Activated T-helper 1 cell treated with anti-CD3 and anti-CD28 coated beads, Interleukin-2, amount 50 U/mL, for 16 hours (primary cell): Measurements from ENCODE around the gene DEDD.
A peak's percentile ranks its signal among the peaks of the same experiment; 100 is the strongest.
"Not testable (repeated sequence)": the region's sequence is repeated elsewhere in the genome, so short reads cannot be mapped to it uniquely, and the experiment has no call there.

ENCODE experiments used
- DNase-seq, 2 donors: peaks; one replicate each; pipeline ENCODE4 v3.0.0-alpha.2; 2020; ENCODE audit warnings: low read depth in 1 of 2, low spot score in 1 of 2

DEDD gene

DNA sequence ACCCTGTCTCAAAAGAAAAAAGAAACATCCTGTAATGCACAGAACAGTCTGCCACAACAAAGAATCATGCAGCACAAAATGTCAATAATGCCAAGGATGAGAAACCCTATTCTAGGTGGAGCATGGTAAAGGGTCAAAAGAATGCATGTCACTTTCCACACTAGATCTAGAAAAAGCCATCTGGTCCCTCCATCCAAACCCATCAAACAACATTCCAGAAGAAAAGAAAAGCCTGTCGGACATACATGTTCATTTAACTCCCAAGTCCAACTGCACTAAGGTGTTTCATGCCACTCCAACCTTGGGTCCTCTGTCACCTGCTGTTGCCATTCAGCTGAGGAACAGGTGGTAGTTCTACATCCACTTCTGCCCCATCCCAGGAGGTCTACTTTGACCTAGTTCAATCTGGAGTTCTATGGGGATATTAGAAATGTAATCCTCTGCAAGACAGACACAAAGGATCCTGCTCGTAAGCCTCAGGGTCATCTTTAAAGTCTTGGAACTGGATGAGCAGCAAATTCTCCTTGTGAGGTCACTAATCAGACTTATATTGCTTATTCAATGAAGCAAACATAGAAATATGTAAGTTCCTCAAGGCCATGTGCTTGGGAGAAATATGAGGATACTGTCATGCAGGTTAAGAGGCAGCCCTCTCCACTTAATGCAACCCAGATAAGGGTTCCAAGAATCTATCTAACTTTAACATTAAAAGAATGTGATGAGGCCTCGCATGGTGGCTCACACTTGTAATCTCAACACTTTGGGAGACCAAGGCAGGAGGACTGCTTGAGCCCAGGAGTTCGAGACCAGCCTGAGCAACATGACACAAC lies 3.7 kb downstream of the DEDD start:
- no peak for DNase-seq

- DNase-seq: no peak
These were observed 4.8 kb downstream of the DEDD start for GRCh38 chr1:161127649-161128048.

GRCh38 chr1:161122967-161123366 lies 9.5 kb downstream of the DEDD start:
- no peak for DNase-seq

- no peak for DNase-seq
These were observed 10.6 kb downstream of the DEDD start for GRCh38 chr1:161121834-161122233.

- no peak for DNase-seq
These were observed 11.3 kb downstream of the DEDD start for GRCh38 chr1:161121042-161121650.

DNA sequence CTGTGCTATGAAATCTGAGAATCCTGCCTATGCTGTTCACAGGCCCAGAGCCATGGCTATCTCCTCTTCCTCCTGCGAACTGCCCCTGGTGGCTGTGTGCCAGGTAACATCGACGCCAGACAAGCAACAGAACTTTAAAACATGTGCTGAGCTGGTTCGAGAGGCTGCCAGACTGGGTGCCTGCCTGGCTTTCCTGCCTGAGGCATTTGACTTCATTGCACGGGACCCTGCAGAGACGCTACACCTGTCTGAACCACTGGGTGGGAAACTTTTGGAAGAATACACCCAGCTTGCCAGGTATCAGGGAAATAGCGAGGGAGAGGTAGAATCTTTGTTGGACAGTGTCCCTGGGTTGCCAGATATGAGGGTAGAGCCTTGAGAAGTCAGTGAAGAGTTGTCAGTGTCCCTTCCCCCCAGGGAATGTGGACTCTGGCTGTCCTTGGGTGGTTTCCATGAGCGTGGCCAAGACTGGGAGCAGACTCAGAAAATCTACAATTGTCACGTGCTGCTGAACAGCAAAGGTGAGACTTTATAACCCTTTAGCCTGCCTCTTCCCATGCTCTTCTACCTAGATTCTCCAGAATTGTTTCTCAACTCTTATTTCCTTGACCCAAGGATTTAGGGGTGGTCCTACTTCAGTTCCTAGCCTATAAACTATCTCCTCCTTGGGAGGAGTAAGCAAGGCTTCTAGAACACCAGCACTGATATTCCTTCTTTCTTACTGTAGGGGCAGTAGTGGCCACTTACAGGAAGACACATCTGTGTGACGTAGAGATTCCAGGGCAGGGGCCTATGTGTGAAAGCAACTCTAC lies 13.2 kb downstream of the DEDD start:
- peak in 1 of 2 donors; percentile 46 for DNase-seq

DNA sequence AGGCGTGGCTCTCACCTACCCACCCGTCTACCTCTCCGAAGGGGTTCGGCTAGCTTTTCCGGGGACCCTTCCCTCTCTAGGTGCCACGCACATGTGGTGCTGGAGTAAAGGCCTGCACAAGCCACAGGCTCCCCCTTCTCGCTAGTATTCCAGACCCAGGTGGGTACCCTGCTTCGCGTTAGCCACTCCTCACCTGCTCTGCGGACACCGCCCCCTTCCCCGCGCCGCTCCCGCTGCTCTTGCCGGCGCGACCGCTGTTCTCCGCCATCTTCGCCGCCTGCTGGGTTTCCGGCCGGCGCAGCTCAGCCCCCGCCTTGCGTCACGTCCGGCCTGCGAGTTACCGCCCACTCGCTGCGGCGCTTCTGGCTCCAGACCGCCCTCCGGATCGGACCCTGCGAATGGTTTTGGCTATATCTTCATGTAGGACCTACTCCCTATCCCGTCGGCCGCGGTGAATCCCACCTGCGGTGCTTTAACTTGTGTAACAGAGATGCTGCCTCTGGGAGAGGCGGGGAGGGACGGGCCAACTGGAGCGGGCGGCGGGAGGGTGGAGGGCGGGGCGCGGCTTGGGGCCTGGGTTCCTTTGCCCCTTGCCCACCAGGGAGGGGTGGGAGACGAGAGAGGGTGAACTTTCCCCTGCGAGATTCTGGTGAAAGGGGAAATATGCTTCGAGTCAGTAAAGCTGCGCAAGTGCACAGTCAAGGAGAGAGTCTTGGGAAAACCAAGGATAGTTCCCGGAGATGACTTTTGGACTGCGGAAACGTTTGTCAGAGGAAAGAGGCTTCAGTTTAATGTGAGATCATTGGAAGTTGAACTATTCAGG lies 14.5 kb downstream of the DEDD start, which contains the start of the genes NIT1 and PFDN2:
NIT1 (plus strand) TSS at position 347 of the 823 bp plus-strand sequence; CDS start at position 419, 72 bp downstream.
PFDN2 (minus strand) TSS at position 279 of the 823 bp plus-strand sequence; CDS start at position 268, 11 bp downstream.
- peak; percentile 67 to 76 for DNase-seq

- DNase-seq: not testable (repeated sequence)
These were observed 16.5 kb downstream of the DEDD start for GRCh38 chr1:161115961-161116360.

- DNase-seq: no peak
These were observed 17.2 kb downstream of the DEDD start for GRCh38 chr1:161115132-161115711.

- DNase-seq: no peak
These were observed 17.9 kb downstream of the DEDD start for GRCh38 chr1:161114556-161114955.

DNA sequence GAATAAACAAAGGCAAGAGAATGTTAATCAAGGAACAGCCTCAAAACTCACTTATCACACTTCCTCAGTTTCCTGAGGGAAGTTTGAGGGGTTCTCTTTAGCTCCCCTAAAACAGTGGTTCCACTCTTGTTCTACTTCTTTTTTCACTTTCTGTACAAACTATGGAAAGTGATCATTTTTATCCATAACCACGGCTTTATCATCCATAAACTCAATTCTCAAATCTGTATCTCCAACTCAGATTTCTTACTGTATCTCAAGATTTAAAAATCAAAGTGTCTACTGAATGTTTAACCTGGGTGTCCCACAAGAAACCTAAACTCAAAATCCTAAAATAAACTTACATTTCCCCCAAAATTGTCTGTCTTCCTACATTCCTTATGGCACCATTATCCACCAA lies 18.6 kb downstream of the DEDD start:
- no peak for DNase-seq

- DNase-seq: no peak
These were observed 20.9 kb downstream of the DEDD start for GRCh38 chr1:161111527-161111926.

DNA sequence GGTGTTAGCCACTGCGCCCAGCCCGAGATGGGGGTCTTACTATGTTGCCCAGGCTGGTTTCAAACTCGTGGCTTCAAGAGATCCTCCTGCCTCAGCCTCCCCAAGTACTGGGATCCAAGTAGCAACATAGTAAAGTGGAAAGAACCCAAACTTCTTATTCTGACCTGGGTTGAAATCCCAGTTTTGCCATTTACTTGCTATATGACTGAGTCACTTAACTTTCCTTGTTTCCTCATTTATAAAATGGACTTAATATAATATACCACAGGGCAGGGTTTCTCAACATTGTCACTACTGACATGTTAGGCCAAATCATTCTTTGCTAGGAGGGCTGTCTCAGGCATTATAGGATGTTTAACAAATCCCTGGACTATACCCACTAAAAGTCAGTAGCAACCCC lies 21.4 kb downstream of the DEDD start:
- no peak for DNase-seq

- no peak for DNase-seq
These were observed 26.0 kb downstream of the DEDD start for GRCh38 chr1:161106431-161106830.

DNA sequence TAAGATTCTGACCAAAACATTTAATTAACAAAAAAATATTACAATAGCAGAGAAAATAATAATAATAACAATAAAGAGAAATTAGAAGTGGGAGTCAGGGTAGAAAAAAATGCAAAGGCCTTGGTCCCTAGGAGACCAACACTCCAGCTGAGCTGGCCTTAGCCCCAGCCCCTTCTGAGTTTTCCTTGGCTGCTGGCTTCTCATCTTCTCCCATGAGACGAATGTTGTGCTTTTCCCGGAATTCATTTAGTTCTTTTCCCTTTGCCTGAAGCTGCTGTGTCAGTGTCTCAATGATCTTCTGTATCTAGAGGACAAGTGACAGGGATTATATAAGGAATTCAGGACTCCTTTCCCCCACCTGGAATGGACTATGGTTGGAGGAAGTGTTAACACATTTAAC lies 31.9 kb downstream of the DEDD start:
- no peak for DNase-seq

- DNase-seq: no peak
These were observed 33.2 kb downstream of the DEDD start for GRCh38 chr1:161099090-161099802.

- DNase-seq: peak; percentile 41 to 56
These were observed 34.0 kb downstream of the DEDD start, which contains the start of gene KLHDC9 for GRCh38 chr1:161098210-161099068. Gene KLHDC9, plus strand, starts transcription at chr1:161098361. Its CDS starts 175 bp downstream, at chr1:161098536.

DNA sequence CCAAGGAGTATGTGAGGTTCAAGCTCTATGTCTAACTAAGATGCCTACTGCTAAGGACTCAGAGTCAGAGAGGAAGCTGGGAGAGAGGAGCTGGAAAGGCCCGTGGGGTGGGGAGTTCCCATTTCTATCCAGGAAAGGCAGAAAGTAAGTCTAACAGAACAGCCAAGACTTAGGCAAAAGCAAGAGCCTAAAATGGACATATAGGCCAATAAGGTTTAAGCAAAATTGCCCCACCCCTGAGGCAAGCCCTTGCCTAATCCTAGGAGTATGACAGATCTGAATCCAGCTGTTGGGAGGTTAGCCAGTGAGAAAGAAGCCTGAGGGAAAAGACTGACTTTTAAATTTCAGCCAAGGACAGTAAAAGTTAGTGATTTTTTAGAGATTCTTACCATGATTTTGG lies 35.9 kb downstream of the DEDD start:
- no peak for DNase-seq

DNA sequence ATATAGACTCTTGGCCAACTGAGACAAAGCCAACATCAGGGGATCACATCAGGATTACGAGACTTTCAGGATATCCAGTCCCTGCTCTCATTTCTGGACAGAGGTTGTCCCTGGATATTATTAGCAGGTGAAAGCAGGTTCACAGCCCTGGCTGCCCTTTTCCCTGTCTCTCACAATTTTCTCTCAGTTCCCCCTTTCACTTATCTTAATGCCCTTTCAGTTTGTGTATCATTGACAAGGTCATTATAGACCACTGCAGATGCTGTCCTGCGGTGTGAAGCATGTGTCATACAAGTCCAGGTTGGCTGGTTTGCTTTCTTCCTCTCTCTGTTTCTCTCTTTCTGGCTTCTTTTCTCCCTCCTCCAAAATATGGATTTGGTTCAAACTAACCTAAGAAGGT lies 36.5 kb downstream of the DEDD start:
- no peak for DNase-seq
